ENCODE measurements around the gene POLE4.

DNA sequence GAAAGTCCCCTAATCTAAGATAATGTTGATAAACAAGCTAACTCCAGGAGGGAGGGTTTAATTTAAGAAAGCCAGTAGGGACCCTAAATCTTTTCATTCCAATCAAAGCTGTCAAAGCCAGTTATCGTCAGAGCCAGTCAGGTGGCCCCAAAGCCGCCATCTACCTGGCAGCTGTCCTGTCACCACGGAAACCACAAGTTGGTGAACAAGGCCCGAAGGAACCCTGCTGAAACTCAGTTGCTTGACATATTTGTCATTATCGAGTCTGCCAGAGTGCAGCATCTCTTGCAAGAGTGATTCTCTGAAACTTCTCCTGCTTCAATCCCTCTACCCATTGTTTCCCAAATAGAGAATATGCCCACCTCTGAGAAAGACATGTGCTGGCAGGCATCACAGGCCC, 30.8 kb upstream of the POLE4 start:
- TF ChIP-seq, protein P1, sequence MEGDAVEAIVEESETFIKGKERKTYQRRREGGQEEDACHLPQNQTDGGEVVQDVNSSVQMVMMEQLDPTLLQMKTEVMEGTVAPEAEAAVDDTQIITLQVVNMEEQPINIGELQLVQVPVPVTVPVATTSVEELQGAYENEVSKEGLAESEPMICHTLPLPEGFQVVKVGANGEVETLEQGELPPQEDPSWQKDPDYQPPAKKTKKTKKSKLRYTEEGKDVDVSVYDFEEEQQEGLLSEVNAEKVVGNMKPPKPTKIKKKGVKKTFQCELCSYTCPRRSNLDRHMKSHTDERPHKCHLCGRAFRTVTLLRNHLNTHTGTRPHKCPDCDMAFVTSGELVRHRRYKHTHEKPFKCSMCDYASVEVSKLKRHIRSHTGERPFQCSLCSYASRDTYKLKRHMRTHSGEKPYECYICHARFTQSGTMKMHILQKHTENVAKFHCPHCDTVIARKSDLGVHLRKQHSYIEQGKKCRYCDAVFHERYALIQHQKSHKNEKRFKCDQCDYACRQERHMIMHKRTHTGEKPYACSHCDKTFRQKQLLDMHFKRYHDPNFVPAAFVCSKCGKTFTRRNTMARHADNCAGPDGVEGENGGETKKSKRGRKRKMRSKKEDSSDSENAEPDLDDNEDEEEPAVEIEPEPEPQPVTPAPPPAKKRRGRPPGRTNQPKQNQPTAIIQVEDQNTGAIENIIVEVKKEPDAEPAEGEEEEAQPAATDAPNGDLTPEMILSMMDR (IDR thresholded peaks at IDR 0.05): no peak
- no peak for TF ChIP-seq POLR2A (IDR thresholded peaks at IDR 0.05)

Measured in testis (tissue), 2 donors.